HG03175 (cell line): ENCODE data around the gene SLC6A1.
"Not testable (repeated sequence)": the region's sequence is repeated elsewhere in the genome, so short reads cannot be mapped to it uniquely, and the experiment has no call there.

Experiments used
- ATAC-seq: cut with Tn5 transposase; IDR thresholded peaks from one replicate; pipeline ENCODE4 v1.9.1; 2021; ENCODE audit warnings: mild to moderate bottlenecking, moderate library complexity; ENCODE audit not compliant: unreplicated experiment

Gene SLC6A1

GRCh38 chr3:11057655-11058054 lies 65.1 kb downstream of the SLC6A1 start:
- no peak for ATAC-seq

- no peak for ATAC-seq
Measured at GRCh38 chr3:11059090-11059798, 66.7 kb downstream of the SLC6A1 start.

- ATAC-seq, result no peak
Measured at GRCh38 chr3:11059799-11060115, 67.2 kb downstream of the SLC6A1 start.

GRCh38 chr3:11060500-11061251 lies 68.1 kb downstream of the SLC6A1 start:
- ATAC-seq, result no peak

GRCh38 chr3:11061268-11061871 lies 68.8 kb downstream of the SLC6A1 start:
- ATAC-seq, result not testable (repeated sequence)

GRCh38 chr3:11062704-11063103 lies 70.2 kb downstream of the SLC6A1 start:
- ATAC-seq, result no peak

- no peak for ATAC-seq
Measured at GRCh38 chr3:11071096-11071755, 78.7 kb downstream of the SLC6A1 start.

GRCh38 chr3:11072631-11073030 lies 80.1 kb downstream of the SLC6A1 start:
- ATAC-seq, result no peak

- no peak for ATAC-seq
Measured at GRCh38 chr3:11074011-11074410, 81.5 kb downstream of the SLC6A1 start.

- no peak for ATAC-seq
Measured at GRCh38 chr3:11074451-11074850, 81.9 kb downstream of the SLC6A1 start.

GRCh38 chr3:11075122-11075521 lies 82.6 kb downstream of the SLC6A1 start:
- ATAC-seq, result not testable (repeated sequence)

GRCh38 chr3:11076711-11077110 lies 84.2 kb downstream of the SLC6A1 start:
- no peak for ATAC-seq

GRCh38 chr3:11077466-11077865 lies 84.9 kb downstream of the SLC6A1 start:
- ATAC-seq, result no peak

GRCh38 chr3:11078826-11079515 lies 86.4 kb downstream of the SLC6A1 start:
- ATAC-seq, result no peak

- no peak for ATAC-seq
Measured at GRCh38 chr3:11080492-11080891, 87.9 kb downstream of the SLC6A1 start.

GRCh38 chr3:11084098-11084497 lies 91.5 kb downstream of the SLC6A1 start:
- ATAC-seq, result no peak

GRCh38 chr3:11084677-11085076 lies 92.1 kb downstream of the SLC6A1 start:
- ATAC-seq, result no peak

GRCh38 chr3:11085093-11085840 lies 92.7 kb downstream of the SLC6A1 start:
- no peak for ATAC-seq

GRCh38 chr3:11086856-11087255 lies 94.3 kb downstream of the SLC6A1 start:
- no peak for ATAC-seq

- ATAC-seq, result no peak
Measured at GRCh38 chr3:11088066-11088465, 95.5 kb downstream of the SLC6A1 start.
